A549 (cell line): ENCODE results near the gene STX8. TPM values are rescaled to one million over a fixed set of nuclear protein-coding genes. Genes with fewer than 3 reads are reported as not detected.

Source experiments
- ATAC-seq, 2 experiments: fragments of 200-7000 bp in 1 of 2; fragments of >200 bp in 1 of 2; cut with Nextera tagmentation in 1 of 2; cut with Tn5 transposase in 1 of 2; 3 replicates each; pipeline versions ENCODE4 v1.8.0 to v1.9.1; 2018 to 2020; ENCODE audit warnings: mild to moderate bottlenecking in 1 of 2, moderate library complexity in 1 of 2
- CTCF ChIA-PET: fragments of 300-600 bp; sonication (Branson Sonifier 250); formaldehyde crosslinking; extraction: SDS; loops from one replicate; lab custom pipeline; 2021; ENCODE audit warnings: antibody characterized with exemption, inconsistent platforms; lab: Yijun Ruan, JAX
- POLR2A ChIA-PET: fragments of 350-600 bp; formaldehyde crosslinking; extraction: SDS; loops from one replicate; lab custom pipeline; 2021; ENCODE audit warnings: antibody characterized with exemption, inconsistent platforms; lab: Yijun Ruan, JAX
- DNase-seq, 2 experiments: peaks; one replicate each; pipeline versions ENCODE4 v3.0.0 to v3.0.0-alpha.2; 2011 to 2016; ENCODE audit warnings: low read depth in 1 of 2, low spot score in 1 of 2
- FAIRE-seq: peaks from 2 replicates; lab custom pipeline; 2011; peaks lifted over from hg19 to GRCh38; lab: Jason Lieb, UNC
- H3K27ac ChIP-seq, 2 experiments: fragments of >200 bp; sonication (Bioruptor Twin); formaldehyde crosslinking; 3 replicates each; pipeline ENCODE4 v1.5.1; 2016 to 2017
- H3K4me1 ChIP-seq: fragments of >200 bp; sonication (Bioruptor Twin); formaldehyde crosslinking; 3 replicates; pipeline ENCODE4 v1.6.1; 2016
- H3K4me2 ChIP-seq: fragments of >200 bp; sonication (Bioruptor Twin); formaldehyde crosslinking; 3 replicates; pipeline ENCODE4 v1.6.1; 2016
- H3K4me3 ChIP-seq: fragments of >200 bp; sonication (Bioruptor Twin); formaldehyde crosslinking; 3 replicates; pipeline ENCODE4 v1.5.1; 2016
- H3K9me3 ChIP-seq: fragments of >200 bp; sonication (Bioruptor Twin); formaldehyde crosslinking; 3 replicates; pipeline ENCODE4 v1.6.1; 2016
- ATOH8 ChIP-seq: fragments of 250-450 bp; sonication (Bioruptor Pico); IDR thresholded peaks from 2 replicates; pipeline ENCODE4 v1.5.0; 2020; ENCODE audit warnings: low read depth, mild to moderate bottlenecking, moderate library complexity
- BCL3 ChIP-seq: fragments of >200 bp; sonication (Bioruptor Twin); formaldehyde crosslinking; IDR thresholded peaks from 3 replicates; pipeline ENCODE4 v1.6.1; 2016
- CBX2 ChIP-seq: fragments of 200-600 bp; sonication (generic); IDR thresholded peaks from 2 replicates; pipeline ENCODE4 v1.6.1; 2016; ENCODE audit warnings: low read depth, mild to moderate bottlenecking, borderline replicate concordance
- CHD2 ChIP-seq: fragments of 150-350 bp; IDR thresholded peaks from 2 replicates; pipeline ENCODE4 v1.6.1; 2014; ENCODE audit warnings: low read length; ENCODE audit not compliant: partially characterized antibody
- CTCF ChIP-seq: fragments of >200 bp; sonication (Bioruptor Twin); formaldehyde crosslinking; IDR thresholded peaks from 3 replicates; pipeline ENCODE4 v1.5.1; 2016
- E2F6 ChIP-seq: IDR thresholded peaks from 2 replicates; pipeline ENCODE4 v1.6.1; 2012; ENCODE audit warnings: low read depth, borderline replicate concordance
- FOSB ChIP-seq: fragments of 250-450 bp; sonication (Bioruptor Pico); IDR thresholded peaks from 2 replicates; pipeline ENCODE4 v1.5.0; 2020; ENCODE audit warnings: mild to moderate bottlenecking, moderate library complexity
- JUNB ChIP-seq: fragments of >200 bp; sonication (Bioruptor Twin); formaldehyde crosslinking; IDR thresholded peaks from 2 replicates; pipeline ENCODE4 v1.6.1; 2016
- MYC ChIP-seq: IDR thresholded peaks from 2 replicates; pipeline ENCODE4 v1.6.1; 2012; ENCODE audit warnings: mild to moderate bottlenecking, inconsistent platforms, low read length, improper control_type of control experiment, borderline replicate concordance
- NPAS2 ChIP-seq: fragments of 250-450 bp; sonication (Bioruptor Pico); IDR thresholded peaks from 2 replicates; pipeline ENCODE4 v1.8.0; 2022; ENCODE audit warnings: mild to moderate bottlenecking, moderate library complexity, borderline replicate concordance
- NR3C1 ChIP-seq: fragments of >200 bp; sonication (Bioruptor Twin); formaldehyde crosslinking; IDR thresholded peaks from 3 replicates; pipeline ENCODE4 v1.6.1; 2017
- PBX3 ChIP-seq: IDR thresholded peaks from 2 replicates; pipeline ENCODE4 v1.6.1; 2012
- POLR2AphosphoS2 ChIP-seq: conservative IDR thresholded peaks from 2 replicates; pipeline ENCODE4 v1.6.1; 2012; ENCODE audit warnings: low read length, improper control_type of control experiment, inconsistent platforms
- RARB ChIP-seq: fragments of 250-450 bp; sonication (Bioruptor Pico); IDR thresholded peaks from 2 replicates; pipeline ENCODE4 v1.8.0; 2021; ENCODE audit warnings: mild to moderate bottlenecking, moderate library complexity
- RNF2 ChIP-seq: fragments of 200-600 bp; sonication (generic); IDR thresholded peaks from 2 replicates; pipeline ENCODE4 v1.6.1; 2016; ENCODE audit warnings: low read depth, mild to moderate bottlenecking, antibody characterized with exemption, moderate library complexity, borderline replicate concordance
- SMC3 ChIP-seq: fragments of >200 bp; sonication (Bioruptor Twin); formaldehyde crosslinking; IDR thresholded peaks from 3 replicates; pipeline ENCODE4 v1.6.1; 2018; ENCODE audit warnings: inconsistent platforms
- USF2 ChIP-seq: fragments of 450-650 bp; IDR thresholded peaks from 2 replicates; pipeline ENCODE4 v1.6.1; 2014; ENCODE audit warnings: antibody characterized with exemption
- whole genome bisulfite sequencing: methylation state at CpG from one replicate; pipeline ENCODE4 v1.1.6; 2017; ENCODE audit errors: missing lambda C conversion rate; 5-methylcytosine and 5-hydroxymethylcytosine counted together
- polyA plus RNA-seq, 4 experiments: library from polyadenylated mRNA; depleted of rRNA in 3 of 4; stranded (reverse); fragments of >200 nt; fragmentation: RNase III in 1 of 4; extraction: RNeasy Plus Mini Kit Qiagen cat#74134 plus additional on column Dnase treatment in 1 of 4; gene quantifications; 2 replicates in 3 of 4; 3 replicates in 1 of 4; pipeline ENCODE4 v1.2.3, GENCODE V29; 2011 to 2017
- TF ChIP-seq, protein P1 (sequence below): IDR thresholded peaks from 2 replicates; pipeline ENCODE4 v1.6.1; 2012
- TF ChIP-seq, protein P2 (sequence below): fragments of 200-600 bp; sonication (generic); IDR thresholded peaks from 2 replicates; pipeline ENCODE4 v1.6.1; 2016; ENCODE audit warnings: antibody characterized with exemption, mild to moderate bottlenecking, moderate library complexity
- TF ChIP-seq, protein P3 (sequence below): fragments of 250-450 bp; sonication (Bioruptor Pico); IDR thresholded peaks from 2 replicates; pipeline ENCODE4 v1.5.0; 2021; ENCODE audit warnings: mild to moderate bottlenecking, moderate library complexity, borderline replicate concordance

STX8 gene
- polyA plus RNA-seq, 2 of the 4 experiments (the other 2 are of a cell fraction), result 93.6 to 168 TPM

DNA sequence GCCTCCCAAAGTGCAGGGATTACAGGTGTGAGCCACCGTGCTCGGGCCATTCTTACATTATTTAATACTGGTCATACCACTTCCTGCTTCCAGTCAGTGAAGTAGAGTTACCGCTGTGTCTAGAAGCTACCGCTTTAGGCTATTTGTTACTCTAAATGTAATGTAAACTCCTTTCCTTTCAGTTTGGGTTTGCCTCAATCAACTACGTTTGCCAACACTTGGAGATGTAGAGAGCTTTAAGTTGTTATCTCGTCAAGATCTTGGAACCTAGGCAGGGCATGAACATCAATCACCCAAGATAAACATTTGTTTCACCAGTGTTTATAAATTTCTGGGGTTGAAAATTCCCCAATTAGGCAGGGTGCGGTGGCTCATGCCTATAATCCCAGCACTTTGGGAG is 275.9 kb downstream of the STX8 start:
- H3K9me3 ChIP-seq, result no peaks in the 10 kb centered on the region
- 83% methylated on average over 7 of the region's 7 CpGs for WGBS
- ATAC-seq (no peak), DNase-seq (no peak), FAIRE-seq (no peak)
- TF ChIP-seq POLR2AphosphoS2 (no peak), SMC3 (no peak), ATOH8 (CRISPR knock-in tag) (no peak), CBX2 (no peak), JUNB (no peak), NR3C1 (no peak), RNF2 (no peak), MYC (no peak), CHD2 (no peak), E2F6 (no peak), PBX3 (no peak), BCL3 (no peak), USF2 (no peak), NPAS2 (CRISPR knock-in tag) (no peak), RARB (CRISPR knock-in tag) (no peak), FOSB (CRISPR knock-in tag) (no peak), CTCF (no peak)
- TF ChIP-seq, protein P1, sequence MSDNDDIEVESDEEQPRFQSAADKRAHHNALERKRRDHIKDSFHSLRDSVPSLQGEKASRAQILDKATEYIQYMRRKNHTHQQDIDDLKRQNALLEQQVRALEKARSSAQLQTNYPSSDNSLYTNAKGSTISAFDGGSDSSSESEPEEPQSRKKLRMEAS, result no peak
- TF ChIP-seq, protein P2, sequence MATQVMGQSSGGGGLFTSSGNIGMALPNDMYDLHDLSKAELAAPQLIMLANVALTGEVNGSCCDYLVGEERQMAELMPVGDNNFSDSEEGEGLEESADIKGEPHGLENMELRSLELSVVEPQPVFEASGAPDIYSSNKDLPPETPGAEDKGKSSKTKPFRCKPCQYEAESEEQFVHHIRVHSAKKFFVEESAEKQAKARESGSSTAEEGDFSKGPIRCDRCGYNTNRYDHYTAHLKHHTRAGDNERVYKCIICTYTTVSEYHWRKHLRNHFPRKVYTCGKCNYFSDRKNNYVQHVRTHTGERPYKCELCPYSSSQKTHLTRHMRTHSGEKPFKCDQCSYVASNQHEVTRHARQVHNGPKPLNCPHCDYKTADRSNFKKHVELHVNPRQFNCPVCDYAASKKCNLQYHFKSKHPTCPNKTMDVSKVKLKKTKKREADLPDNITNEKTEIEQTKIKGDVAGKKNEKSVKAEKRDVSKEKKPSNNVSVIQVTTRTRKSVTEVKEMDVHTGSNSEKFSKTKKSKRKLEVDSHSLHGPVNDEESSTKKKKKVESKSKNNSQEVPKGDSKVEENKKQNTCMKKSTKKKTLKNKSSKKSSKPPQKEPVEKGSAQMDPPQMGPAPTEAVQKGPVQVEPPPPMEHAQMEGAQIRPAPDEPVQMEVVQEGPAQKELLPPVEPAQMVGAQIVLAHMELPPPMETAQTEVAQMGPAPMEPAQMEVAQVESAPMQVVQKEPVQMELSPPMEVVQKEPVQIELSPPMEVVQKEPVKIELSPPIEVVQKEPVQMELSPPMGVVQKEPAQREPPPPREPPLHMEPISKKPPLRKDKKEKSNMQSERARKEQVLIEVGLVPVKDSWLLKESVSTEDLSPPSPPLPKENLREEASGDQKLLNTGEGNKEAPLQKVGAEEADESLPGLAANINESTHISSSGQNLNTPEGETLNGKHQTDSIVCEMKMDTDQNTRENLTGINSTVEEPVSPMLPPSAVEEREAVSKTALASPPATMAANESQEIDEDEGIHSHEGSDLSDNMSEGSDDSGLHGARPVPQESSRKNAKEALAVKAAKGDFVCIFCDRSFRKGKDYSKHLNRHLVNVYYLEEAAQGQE, result no peak
- TF ChIP-seq, protein P3, sequence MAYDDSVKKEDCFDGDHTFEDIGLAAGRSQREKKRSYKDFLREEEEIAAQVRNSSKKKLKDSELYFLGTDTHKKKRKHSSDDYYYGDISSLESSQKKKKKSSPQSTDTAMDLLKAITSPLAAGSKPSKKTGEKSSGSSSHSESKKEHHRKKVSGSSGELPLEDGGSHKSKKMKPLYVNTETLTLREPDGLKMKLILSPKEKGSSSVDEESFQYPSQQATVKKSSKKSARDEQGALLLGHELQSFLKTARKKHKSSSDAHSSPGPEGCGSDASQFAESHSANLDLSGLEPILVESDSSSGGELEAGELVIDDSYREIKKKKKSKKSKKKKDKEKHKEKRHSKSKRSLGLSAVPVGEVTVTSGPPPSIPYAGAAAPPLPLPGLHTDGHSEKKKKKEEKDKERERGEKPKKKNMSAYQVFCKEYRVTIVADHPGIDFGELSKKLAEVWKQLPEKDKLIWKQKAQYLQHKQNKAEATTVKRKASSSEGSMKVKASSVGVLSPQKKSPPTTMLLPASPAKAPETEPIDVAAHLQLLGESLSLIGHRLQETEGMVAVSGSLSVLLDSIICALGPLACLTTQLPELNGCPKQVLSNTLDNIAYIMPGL (CRISPR knock-in tag), result no peak
- ChIA-PET CTCF (interaction anchor here (0.6 to 2.4 kb wide), 3 partner anchors 11 to 223 kb away, joined by 3 to 6 read pairs (median 4); no protein-coding TSS in a partner anchor), POLR2A (no interaction called here)
- H3K4me1 ChIP-seq, result no peaks in the 10 kb centered on the region
- H3K27ac ChIP-seq, result no peak overlapping the region
- H3K4me2 ChIP-seq, result no peak overlapping the region
- no peak overlapping the region for H3K4me3 ChIP-seq
